ENCODE measurements around the gene MYOF. TPM values are rescaled to one million over a fixed set of nuclear protein-coding genes. Genes with fewer than 3 reads are reported as not detected.

MYOF gene
- polyA plus RNA-seq, 3 donors, result 9.7 to 29.1 (median 14.5) TPM

GRCh38 chr10:93463723-93464476 lies 18.2 kb downstream of the MYOF start:
- Histone ChIP-seq H3K4me1 (ENCODE audit: control insufficient read depth in 1 of 2, insufficient read depth in 2 of 2, low read length in 2 of 2) (peaks cover 60 to 66% of the 10 kb centered on the region in 2 donors), H3K36me3 (replicated peaks in 1 of 2; ENCODE audit: control insufficient read depth in 1 of 2, insufficient read depth in 2 of 2, low read length in 2 of 2) (peaks cover 12 to 29% of the 10 kb centered on the region in 2 donors), H2AFZ (ENCODE audit: insufficient read depth, low read depth, low read length, poor library complexity, severe bottlenecking) (no peak overlapping the region), H3K79me2 (ENCODE audit: insufficient read depth, low read length) (peaks cover 72% of the 10 kb centered on the region), H3K9ac (ENCODE audit: insufficient read depth, low read length, poor library complexity, severe bottlenecking) (no peak overlapping the region), H3K9me3 (replicated peaks in 1 of 2; ENCODE audit: control insufficient read depth in 1 of 2, insufficient read depth in 1 of 2, low read length in 2 of 2) (no peaks in the 10 kb centered on the region), H3K27me3 (ENCODE audit: control insufficient read depth in 2 of 2, insufficient read depth in 2 of 2, low read length in 2 of 2) (no peaks in the 10 kb centered on the region), H3K27ac (ENCODE audit: low read depth in 1 of 2, low read length in 2 of 2) (peak overlapping the region; percentile 69 to 81), H3K4me3 (replicated peaks in 1 of 3; ENCODE audit: low read depth in 2 of 3, low read length in 3 of 3) (peak overlapping the region in 1 of 3 experiments; percentile 37), H4K20me1 (ENCODE audit: insufficient read depth, low read length) (peaks cover 29% of the 10 kb centered on the region), H3K4me2 (replicated peaks; ENCODE audit: extremely low read depth, low read length, poor library complexity, severe bottlenecking) (peak overlapping the region; percentile 54)
- Mint-ChIP-seq H3K36me3 (peaks cover 25 to 32% of the 10 kb centered on the region in 2 donors), H3K4me1 (peaks cover 72% of the 10 kb centered on the region), H3K9me3 (peaks cover 0 to 1% (median 0%) of the 10 kb centered on the region in 7 donors), H3K27me3 (ENCODE audit: low read depth in 3 of 3) (peaks cover 0 to 3% (median 2%) of the 10 kb centered on the region in 3 donors), H3K4me3 (peak overlapping the region in 1 of 2 donors; percentile 66), H3K27ac (peak overlapping the region; percentile 75 to 96 (median 90))
- 0% methylated on average over 1 of the region's 6 CpGs for WGBS (ENCODE audit: insufficient coverage)
- DNase-seq, result peak; percentile 40 to 70 (median 54)
- no peak for TF ChIP-seq CTCF (IDR thresholded peaks at IDR 0.05)
- intact Hi-C loops (cut with micrococcal nuclease), result no loop called here

GRCh38 chr10:93462881-93463280 lies 19.3 kb downstream of the MYOF start:
- H3K27ac Mint-ChIP-seq, result peak overlapping the region; percentile 88 to 96 (median 93)
- Histone ChIP-seq H3K9ac (ENCODE audit: insufficient read depth, low read length, poor library complexity, severe bottlenecking) (no peak overlapping the region), H4K20me1 (ENCODE audit: insufficient read depth, low read length) (peaks cover 27% of the 10 kb centered on the region), H2AFZ (ENCODE audit: insufficient read depth, low read depth, low read length, poor library complexity, severe bottlenecking) (peak overlapping the region; percentile 57), H3K4me3 (replicated peaks in 1 of 3; ENCODE audit: low read depth in 2 of 3, low read length in 3 of 3) (peak overlapping the region in 1 of 3 experiments; percentile 37), H3K27ac (ENCODE audit: low read depth in 1 of 2, low read length in 2 of 2) (peak overlapping the region; percentile 69 to 81), H3K36me3 (replicated peaks in 1 of 2; ENCODE audit: control insufficient read depth in 1 of 2, insufficient read depth in 2 of 2, low read length in 2 of 2) (peaks cover 5 to 18% of the 10 kb centered on the region in 2 donors), H3K27me3 (ENCODE audit: control insufficient read depth in 2 of 2, insufficient read depth in 2 of 2, low read length in 2 of 2) (no peaks in the 10 kb centered on the region), H3K4me2 (replicated peaks; ENCODE audit: extremely low read depth, low read length, poor library complexity, severe bottlenecking) (peak overlapping the region; percentile 17), H3K9me3 (replicated peaks in 1 of 2; ENCODE audit: control insufficient read depth in 1 of 2, insufficient read depth in 1 of 2, low read length in 2 of 2) (no peaks in the 10 kb centered on the region), H3K79me2 (ENCODE audit: insufficient read depth, low read length) (peaks cover 68% of the 10 kb centered on the region), H3K4me1 (ENCODE audit: control insufficient read depth in 1 of 2, insufficient read depth in 2 of 2, low read length in 2 of 2) (peaks cover 61 to 68% of the 10 kb centered on the region in 2 donors)
- H3K4me1 Mint-ChIP-seq, result peaks cover 70% of the 10 kb centered on the region
- peak overlapping the region; percentile 57 to 83 for H3K4me3 Mint-ChIP-seq
- peaks cover 22 to 30% of the 10 kb centered on the region in 2 donors for H3K36me3 Mint-ChIP-seq
- TF ChIP-seq CTCF (IDR thresholded peaks at IDR 0.05), result no peak
- intact Hi-C loops (cut with micrococcal nuclease), result no loop called here
- 0% methylated on average over 9 of the region's 9 CpGs for WGBS (ENCODE audit: insufficient coverage)
- peaks cover 0 to 1% (median 0%) of the 10 kb centered on the region in 7 donors for H3K9me3 Mint-ChIP-seq
- peaks cover 0 to 3% (median 2%) of the 10 kb centered on the region in 3 donors for H3K27me3 Mint-ChIP-seq (ENCODE audit: low read depth in 3 of 3)
- DNase-seq, result peak; percentile 65 to 72 (median 70)
